Measurements from ENCODE around the gene PGM1. TPM values are rescaled to one million over a fixed set of nuclear protein-coding genes. Genes with fewer than 3 reads are reported as not detected.

Gene PGM1
- total RNA-seq, 2 experiments from 2014 or later = 37.0 to 38.7 TPM

DNA sequence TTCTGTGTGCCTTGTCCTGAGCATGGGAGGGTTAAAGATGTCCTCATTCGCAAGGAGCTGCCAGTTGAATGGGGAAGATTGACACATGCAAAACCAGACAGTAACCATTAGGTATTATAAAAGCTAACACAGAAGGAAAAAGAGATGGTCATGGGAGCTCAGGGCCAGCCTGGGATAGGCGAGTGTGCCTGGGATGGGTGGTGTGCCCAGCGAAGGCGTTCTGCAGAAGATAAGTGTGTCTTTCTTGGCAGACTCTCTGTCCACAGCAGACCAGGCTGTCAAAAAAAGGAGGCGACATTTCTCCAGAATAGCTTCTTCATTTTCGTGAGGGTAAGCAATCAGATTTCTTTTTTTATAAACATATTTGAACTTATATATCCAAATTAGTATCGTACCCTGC, 14.1 kb downstream of the PGM1 start:
- ChIA-PET POLR2A (no interaction called here), CTCF (no interaction called here)
- Mint-ChIP-seq H3K36me3 (ENCODE audit: low read depth) (peaks cover 2% of the 10 kb centered on the region), H3K27me3 (no peaks in the 10 kb centered on the region), H3K4me1 (peaks cover 10% of the 10 kb centered on the region), H3K27ac (no peak overlapping the region), H3K4me3 (no peak overlapping the region), H3K9me3 (no peaks in the 10 kb centered on the region)
- DNase-seq = no peak

DNA sequence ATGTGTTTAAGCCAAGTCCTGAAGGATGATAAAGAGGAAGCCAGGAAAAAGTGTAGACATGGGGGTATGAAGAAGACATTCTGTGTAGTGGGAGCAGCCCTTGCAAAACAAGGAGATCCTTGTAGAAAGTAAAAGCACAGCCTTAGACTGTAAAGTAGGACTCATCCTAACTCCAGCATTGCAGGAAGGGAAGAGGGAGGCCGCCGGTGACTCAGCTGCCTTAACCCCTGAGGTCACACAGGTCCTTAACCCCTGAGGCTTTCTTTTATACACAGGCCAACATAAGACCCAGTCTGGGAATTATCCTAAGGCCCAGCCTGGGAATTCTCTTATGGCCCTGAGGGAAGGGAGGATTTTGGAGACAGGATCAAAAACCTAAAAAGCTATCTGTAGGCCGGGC, 18.0 kb downstream of the PGM1 start:
- peaks cover 10% of the 10 kb centered on the region for H3K4me1 Mint-ChIP-seq
- no peak overlapping the region for H3K27ac Mint-ChIP-seq
- no peaks in the 10 kb centered on the region for H3K36me3 Mint-ChIP-seq (ENCODE audit: low read depth)
- no peak overlapping the region for H3K4me3 Mint-ChIP-seq
- DNase-seq = no peak
- no peaks in the 10 kb centered on the region for H3K27me3 Mint-ChIP-seq
- CTCF ChIA-PET = interaction anchor here (0.6 kb wide), 1 partner anchor 35 kb away, joined by 3 read pairs; no protein-coding TSS in a partner anchor
- no peaks in the 10 kb centered on the region for H3K9me3 Mint-ChIP-seq
- POLR2A ChIA-PET = no interaction called here

DNA sequence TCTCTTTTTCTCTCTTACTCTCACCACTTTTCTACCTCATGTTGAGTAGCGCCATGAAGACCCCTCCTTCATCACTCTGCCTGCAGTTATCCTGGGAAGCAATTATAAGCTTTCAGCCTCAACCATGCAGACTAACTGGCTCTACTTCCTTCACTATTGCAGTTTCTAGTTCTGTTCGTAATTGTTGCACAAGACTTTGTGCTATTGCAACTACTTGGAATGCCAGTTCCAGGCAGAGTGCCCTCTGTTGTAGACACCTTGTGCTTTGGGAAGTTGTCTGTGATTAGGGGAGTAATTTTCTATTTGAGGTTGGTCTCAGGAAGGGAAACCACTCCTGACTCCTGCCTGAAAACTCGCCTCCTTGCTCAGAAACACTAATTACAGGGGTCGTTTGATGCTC, 19.4 kb downstream of the PGM1 start:
- DNase-seq = no peak
- Mint-ChIP-seq H3K27ac (no peak overlapping the region), H3K4me3 (no peak overlapping the region), H3K4me1 (peaks cover 10% of the 10 kb centered on the region), H3K27me3 (no peaks in the 10 kb centered on the region), H3K9me3 (no peaks in the 10 kb centered on the region), H3K36me3 (ENCODE audit: low read depth) (no peaks in the 10 kb centered on the region)
- ChIA-PET POLR2A (no interaction called here), CTCF (no interaction called here)

DNA sequence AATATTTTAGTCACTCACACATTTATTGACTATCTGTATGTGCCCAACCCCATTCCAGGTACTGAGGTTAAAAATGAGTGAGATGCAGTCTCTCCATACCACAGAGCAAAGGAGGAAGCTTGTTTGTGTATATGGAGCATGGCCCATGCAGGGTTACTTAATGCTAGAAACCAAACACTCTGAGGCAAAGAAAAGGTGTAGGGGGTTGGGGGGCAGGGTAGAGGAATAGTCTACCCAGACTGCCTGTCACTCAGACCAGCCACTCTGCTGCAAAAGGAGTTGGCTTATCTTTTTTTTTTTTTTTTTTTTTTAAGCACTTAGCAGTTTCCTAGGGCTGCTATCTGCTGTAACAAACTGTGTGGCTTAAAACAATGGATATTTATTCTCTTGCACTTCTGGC, 19.8 kb downstream of the PGM1 start:
- Mint-ChIP-seq H3K27ac (no peak overlapping the region), H3K4me3 (no peak overlapping the region), H3K36me3 (ENCODE audit: low read depth) (no peaks in the 10 kb centered on the region), H3K27me3 (no peaks in the 10 kb centered on the region), H3K4me1 (peaks cover 10% of the 10 kb centered on the region), H3K9me3 (no peaks in the 10 kb centered on the region)
- ChIA-PET CTCF (no interaction called here), POLR2A (no interaction called here)
- DNase-seq = no peak

DNA sequence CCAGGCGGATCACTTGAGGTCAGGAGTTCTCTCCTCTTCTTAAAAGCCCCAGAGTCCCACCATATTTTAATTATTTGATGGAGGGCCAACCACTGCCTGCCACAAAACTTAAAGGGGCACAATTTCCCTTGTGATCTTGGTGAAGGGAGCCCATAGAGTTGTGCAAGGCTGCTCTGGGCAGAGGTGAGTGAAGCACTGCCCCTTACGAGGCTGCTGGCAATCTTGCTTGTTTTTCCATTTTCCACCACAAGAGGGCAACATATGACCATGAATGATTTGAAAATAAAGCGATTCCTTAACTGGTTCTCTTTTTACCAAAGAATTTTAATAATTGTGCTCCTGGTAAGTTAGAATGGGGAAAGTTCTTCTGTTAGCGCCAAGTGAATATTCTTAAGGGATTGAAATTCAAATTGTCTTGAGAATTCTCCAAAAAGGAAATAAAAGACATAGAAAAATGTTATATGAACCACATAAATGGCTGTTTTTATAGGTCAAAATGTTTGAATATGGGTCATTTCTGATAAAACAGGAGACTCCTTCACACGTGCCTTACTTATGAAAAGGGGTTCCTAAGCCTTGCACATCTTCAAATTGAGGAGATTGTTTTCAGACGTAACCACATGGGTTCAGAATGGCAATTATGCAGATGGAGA, 22.7 kb downstream of the PGM1 start:
- H3K27ac Mint-ChIP-seq = no peak overlapping the region
- ChIA-PET POLR2A (no interaction called here), CTCF (interaction anchor here (1.4 kb wide), 1 partner anchor 521 kb away, joined by 8 read pairs; no protein-coding TSS in a partner anchor)
- no peak overlapping the region for H3K4me3 Mint-ChIP-seq
- no peaks in the 10 kb centered on the region for H3K27me3 Mint-ChIP-seq
- DNase-seq = peak; percentile 77
- no peaks in the 10 kb centered on the region for H3K36me3 Mint-ChIP-seq (ENCODE audit: low read depth)
- H3K4me1 Mint-ChIP-seq = no peaks in the 10 kb centered on the region
- no peaks in the 10 kb centered on the region for H3K9me3 Mint-ChIP-seq

DNA sequence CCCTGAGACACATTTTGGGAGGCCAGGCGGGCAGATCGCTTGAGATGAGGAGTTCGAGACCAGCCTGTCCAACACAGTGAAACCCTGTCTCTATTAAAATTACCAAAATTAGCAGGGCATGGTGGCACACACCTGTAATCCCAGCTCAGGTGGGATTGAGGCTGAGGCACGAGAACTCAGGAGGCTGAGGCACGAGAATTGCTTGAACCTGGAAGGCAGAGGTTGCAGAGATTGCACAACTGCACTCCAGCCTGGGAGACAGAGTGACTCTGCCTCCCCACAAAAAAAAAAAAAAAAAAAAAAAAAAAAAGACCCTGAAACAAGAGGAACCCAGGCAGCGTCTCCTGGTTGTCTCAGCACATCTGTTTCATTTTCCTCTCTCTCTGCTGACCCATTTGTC, 24.2 kb downstream of the PGM1 start:
- H3K27ac Mint-ChIP-seq = no peak overlapping the region
- no peaks in the 10 kb centered on the region for H3K4me1 Mint-ChIP-seq
- no peak overlapping the region for H3K4me3 Mint-ChIP-seq
- no peaks in the 10 kb centered on the region for H3K36me3 Mint-ChIP-seq (ENCODE audit: low read depth)
- CTCF ChIA-PET = interaction anchor here (1.3 to 1.4 kb wide), 2 partner anchors 11 to 520 kb away, joined by 3 to 8 read pairs; no protein-coding TSS in a partner anchor
- POLR2A ChIA-PET = no interaction called here
- no peaks in the 10 kb centered on the region for H3K27me3 Mint-ChIP-seq
- no peak for DNase-seq
- H3K9me3 Mint-ChIP-seq = no peaks in the 10 kb centered on the region

DNA sequence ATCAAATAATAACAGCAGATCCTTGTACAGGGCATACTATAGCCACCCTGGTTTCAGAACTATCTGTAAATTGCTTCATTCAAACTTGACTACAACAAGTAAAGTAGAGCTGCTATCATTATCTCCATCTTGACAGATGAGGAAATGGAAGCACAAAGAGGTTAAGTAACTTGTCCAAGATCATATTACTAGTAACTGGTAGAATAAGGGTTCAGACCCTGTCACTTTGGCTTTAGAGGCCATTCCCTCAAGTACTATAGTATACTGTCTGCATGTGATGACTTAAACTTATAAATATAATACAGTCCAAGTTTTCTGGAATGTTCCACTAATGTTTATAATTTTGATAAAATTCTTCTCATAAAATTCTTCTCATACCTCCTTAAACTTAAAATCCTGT, 24.8 kb downstream of the PGM1 start:
- Mint-ChIP-seq H3K36me3 (ENCODE audit: low read depth) (no peaks in the 10 kb centered on the region), H3K27me3 (no peaks in the 10 kb centered on the region), H3K9me3 (no peaks in the 10 kb centered on the region), H3K4me3 (no peak overlapping the region), H3K27ac (no peak overlapping the region), H3K4me1 (no peaks in the 10 kb centered on the region)
- ChIA-PET POLR2A (no interaction called here), CTCF (interaction anchor here (1.3 kb wide), 1 partner anchor 11 kb away, joined by 3 read pairs; no protein-coding TSS in a partner anchor)
- DNase-seq = no peak

DNA sequence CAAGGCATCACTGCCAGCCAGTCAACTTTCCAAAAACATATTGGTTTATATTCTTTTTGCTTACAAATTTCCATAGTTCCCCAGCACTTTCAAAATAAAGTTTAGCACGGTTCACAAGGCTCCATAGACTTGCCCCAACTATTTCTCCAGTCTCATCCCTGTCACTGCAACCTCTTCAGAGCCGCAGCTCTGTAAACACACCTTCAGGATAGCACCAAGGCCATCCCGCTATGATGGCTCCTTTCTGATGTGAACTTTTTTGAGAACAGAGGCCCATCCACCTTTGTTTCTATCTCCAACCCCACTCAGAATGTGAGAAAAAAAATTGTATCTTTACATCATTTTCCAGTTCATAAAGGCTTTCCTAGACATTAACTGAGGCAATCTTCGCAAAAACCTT, 26.3 kb downstream of the PGM1 start:
- H3K27me3 Mint-ChIP-seq = no peaks in the 10 kb centered on the region

DNA sequence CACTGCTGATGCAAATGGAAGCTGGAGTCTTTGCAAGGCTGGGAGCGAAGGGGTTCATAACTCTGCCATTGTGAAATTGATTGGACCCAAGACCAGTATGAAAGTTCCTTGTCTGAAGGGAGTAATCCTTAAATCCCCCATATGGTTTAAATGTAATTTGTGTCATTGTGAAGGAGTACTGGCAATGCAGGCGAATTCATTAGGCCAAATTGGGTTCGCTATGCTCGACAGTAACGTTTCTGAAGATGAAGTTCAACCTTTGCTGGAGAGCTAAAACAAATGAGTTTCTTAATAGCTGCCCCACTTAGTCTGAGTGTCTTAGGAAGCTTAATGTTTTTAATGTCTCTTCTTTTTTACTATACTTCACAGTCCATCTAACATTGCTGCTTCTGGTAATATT, 27.5 kb downstream of the PGM1 start:
- H3K36me3 Mint-ChIP-seq (ENCODE audit: low read depth) = no peaks in the 10 kb centered on the region
- CTCF ChIA-PET = interaction anchor here (0.6 kb wide), 1 partner anchor 627 kb away, joined by 3 read pairs; no protein-coding TSS in a partner anchor

More for the DNA sequence above, 26.3 kb downstream of the PGM1 start:
- Mint-ChIP-seq H3K36me3 (ENCODE audit: low read depth) (no peaks in the 10 kb centered on the region), H3K27ac (no peak overlapping the region), H3K9me3 (no peaks in the 10 kb centered on the region), H3K4me1 (no peaks in the 10 kb centered on the region), H3K4me3 (no peak overlapping the region)
- ChIA-PET POLR2A (no interaction called here), CTCF (no interaction called here)
- DNase-seq = no peak

DNA sequence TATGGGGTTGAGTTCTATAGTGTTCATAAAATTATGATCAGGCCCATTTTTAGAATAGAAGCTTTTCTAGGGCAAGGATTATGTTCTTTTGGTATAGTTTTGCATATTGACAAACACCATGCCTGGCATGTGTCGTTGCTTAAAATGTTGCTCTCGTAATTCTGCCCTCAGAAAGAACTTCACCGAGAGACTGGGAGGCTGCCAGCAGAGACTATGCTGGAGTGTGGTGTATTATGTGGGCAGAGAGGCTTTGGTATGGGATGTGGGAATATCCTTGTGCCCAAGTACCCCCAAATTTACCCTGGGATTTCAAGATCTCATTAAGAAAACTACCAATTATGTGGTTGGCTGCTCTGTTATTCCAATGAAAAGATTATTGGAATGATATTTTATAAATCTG, 27.9 kb downstream of the PGM1 start:
- H3K27ac Mint-ChIP-seq = no peak overlapping the region
- CTCF ChIA-PET = interaction anchor here (0.6 kb wide), 1 partner anchor 627 kb away, joined by 3 read pairs; no protein-coding TSS in a partner anchor

More for the DNA sequence above, 27.5 kb downstream of the PGM1 start:
- H3K4me1 Mint-ChIP-seq = peaks cover 4% of the 10 kb centered on the region
- H3K4me3 Mint-ChIP-seq = no peak overlapping the region
- no peaks in the 10 kb centered on the region for H3K27me3 Mint-ChIP-seq
- POLR2A ChIA-PET = no interaction called here
- H3K9me3 Mint-ChIP-seq = no peaks in the 10 kb centered on the region
- H3K27ac Mint-ChIP-seq = no peak overlapping the region
- no peak for DNase-seq

DNA sequence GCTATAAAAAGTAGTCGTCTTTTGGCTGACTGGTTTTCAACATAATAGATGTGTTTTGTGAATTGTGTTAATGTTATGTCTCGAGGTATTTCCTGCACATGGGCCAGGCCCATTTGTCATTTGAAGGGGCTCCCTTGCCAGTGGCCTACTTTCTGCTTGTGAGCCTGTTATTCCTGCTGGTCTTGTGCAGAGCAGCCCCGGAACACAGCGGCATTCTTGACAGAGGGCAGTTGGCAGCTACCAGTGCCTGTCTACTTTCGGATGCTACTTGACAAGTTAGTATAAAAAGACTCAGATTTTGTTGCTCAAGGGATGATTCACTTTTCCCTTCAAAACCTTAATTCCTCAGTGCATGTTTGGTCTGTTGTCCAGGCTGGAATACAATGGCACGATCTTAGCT, 28.5 kb downstream of the PGM1 start:
- no peak for DNase-seq
- H3K36me3 Mint-ChIP-seq (ENCODE audit: low read depth) = no peaks in the 10 kb centered on the region
- CTCF ChIA-PET = no interaction called here
- no peaks in the 10 kb centered on the region for H3K9me3 Mint-ChIP-seq
- H3K4me3 Mint-ChIP-seq = no peak overlapping the region
- peaks cover 12% of the 10 kb centered on the region for H3K4me1 Mint-ChIP-seq
- no peaks in the 10 kb centered on the region for H3K27me3 Mint-ChIP-seq
- POLR2A ChIA-PET = no interaction called here
- no peak overlapping the region for H3K27ac Mint-ChIP-seq

More for the DNA sequence above, 27.9 kb downstream of the PGM1 start:
- no peaks in the 10 kb centered on the region for H3K27me3 Mint-ChIP-seq
- H3K4me3 Mint-ChIP-seq = no peak overlapping the region
- no peak for DNase-seq
- H3K4me1 Mint-ChIP-seq = peaks cover 8% of the 10 kb centered on the region
- H3K36me3 Mint-ChIP-seq (ENCODE audit: low read depth) = no peaks in the 10 kb centered on the region
- POLR2A ChIA-PET = no interaction called here
- no peaks in the 10 kb centered on the region for H3K9me3 Mint-ChIP-seq

DNA sequence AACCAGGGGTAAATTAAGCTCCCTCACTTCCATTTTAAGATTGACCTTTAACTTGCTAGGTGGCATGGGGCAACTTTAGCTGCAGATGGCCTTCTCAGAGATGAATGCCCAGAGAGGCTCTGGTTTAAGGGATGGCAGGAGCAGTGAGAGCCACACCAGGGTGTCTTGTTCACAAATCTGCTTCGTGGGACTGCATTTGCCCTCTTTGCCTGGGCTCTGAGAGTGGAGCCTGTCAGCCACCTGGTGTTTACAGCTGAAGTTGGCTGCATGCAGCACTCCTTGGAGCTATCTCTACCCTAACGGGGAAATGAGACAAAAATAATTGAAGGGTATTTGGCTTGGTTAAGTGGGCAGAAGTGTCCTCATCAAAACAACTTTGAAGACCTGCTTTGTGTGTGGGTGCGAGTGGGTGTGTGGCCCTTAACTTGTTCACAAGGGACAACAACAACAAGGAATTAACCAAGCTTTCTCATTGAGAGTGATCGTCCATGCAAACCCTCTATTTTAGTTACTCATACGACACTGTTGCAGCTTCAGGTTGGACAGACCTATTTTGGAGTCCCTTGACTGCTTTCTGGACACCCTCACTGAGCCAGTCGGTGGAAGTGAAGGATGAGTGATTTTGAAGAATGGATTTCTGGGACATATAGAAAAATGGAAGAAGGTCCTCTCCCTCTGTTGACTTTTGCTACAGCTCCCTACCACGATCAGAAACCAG, 29.8 kb downstream of the PGM1 start:
- Mint-ChIP-seq H3K27me3 (no peaks in the 10 kb centered on the region), H3K9me3 (no peaks in the 10 kb centered on the region), H3K36me3 (ENCODE audit: low read depth) (no peaks in the 10 kb centered on the region), H3K4me1 (peaks cover 13% of the 10 kb centered on the region), H3K4me3 (no peak overlapping the region), H3K27ac (no peak overlapping the region)
- DNase-seq = no peak
- CTCF ChIA-PET = interaction anchor here (1.2 kb wide), 1 partner anchor 625 kb away, joined by 3 read pairs; no protein-coding TSS in a partner anchor
- POLR2A ChIA-PET = no interaction called here

DNA sequence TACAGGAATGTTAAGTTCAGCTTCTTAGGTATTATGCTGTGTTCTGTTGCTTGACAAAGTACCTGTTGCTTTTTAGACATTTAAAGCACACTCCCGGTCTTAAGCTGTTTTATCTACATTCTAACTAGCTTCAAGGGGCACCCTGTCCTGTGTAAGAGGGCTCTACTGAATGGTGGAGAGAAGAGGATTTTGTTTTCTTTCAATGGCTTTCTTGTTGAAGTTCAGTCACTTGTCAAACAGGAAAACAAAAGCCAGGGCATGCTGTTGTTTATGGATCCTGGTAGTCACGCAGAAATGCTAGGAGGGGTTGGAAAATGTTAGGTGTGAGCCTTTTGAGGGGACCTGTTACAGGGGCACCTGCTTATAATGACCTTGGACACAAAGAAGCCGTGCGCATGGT, 30.7 kb downstream of the PGM1 start:
- no peak for DNase-seq
- Mint-ChIP-seq H3K36me3 (ENCODE audit: low read depth) (no peaks in the 10 kb centered on the region), H3K4me1 (peaks cover 13% of the 10 kb centered on the region), H3K9me3 (no peaks in the 10 kb centered on the region), H3K27me3 (no peaks in the 10 kb centered on the region), H3K4me3 (no peak overlapping the region), H3K27ac (no peak overlapping the region)
- POLR2A ChIA-PET = no interaction called here
- CTCF ChIA-PET = interaction anchor here (1.2 kb wide), 1 partner anchor 624 kb away, joined by 3 read pairs; no protein-coding TSS in a partner anchor
